ENCODE results near the gene CNPY3.

GRCh38 chr6:42901538-42901957 lies 27.7 kb upstream of the CNPY3 start:
- TF ChIP-seq POLR2A (IDR thresholded peaks at IDR 0.05; ENCODE audit: low read length) = no peak
- peak; percentile 87 for TF ChIP-seq CTCF (IDR thresholded peaks at IDR 0.05)
- TF ChIP-seq, protein P1, sequence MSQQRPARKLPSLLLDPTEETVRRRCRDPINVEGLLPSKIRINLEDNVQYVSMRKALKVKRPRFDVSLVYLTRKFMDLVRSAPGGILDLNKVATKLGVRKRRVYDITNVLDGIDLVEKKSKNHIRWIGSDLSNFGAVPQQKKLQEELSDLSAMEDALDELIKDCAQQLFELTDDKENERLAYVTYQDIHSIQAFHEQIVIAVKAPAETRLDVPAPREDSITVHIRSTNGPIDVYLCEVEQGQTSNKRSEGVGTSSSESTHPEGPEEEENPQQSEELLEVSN (IDR thresholded peaks at IDR 0.05; ENCODE audit: borderline replicate concordance, low read depth) = no peak
- TF ChIP-seq BHLHE40 (IDR thresholded peaks at IDR 0.05; ENCODE audit: low read depth, low read length) = no peak
- TF ChIP-seq PHF8 (IDR thresholded peaks at IDR 0.05; ENCODE audit: borderline replicate concordance, low read depth) = no peak
- TF ChIP-seq RAD21 (conservative IDR thresholded peaks at IDR 0.05 in 1 of 2, IDR thresholded peaks at IDR 0.05 in 1 of 2) = peak; percentile 89 to 94
- no peak for TF ChIP-seq MYC (IDR thresholded peaks at IDR 0.05; ENCODE audit: borderline replicate concordance, low read length)
- no peak for TF ChIP-seq KDM1A (IDR thresholded peaks at IDR 0.05; ENCODE audit: low read depth)
- no peak for TF ChIP-seq POLR2AphosphoS2 (conservative IDR thresholded peaks at IDR 0.05; ENCODE audit: low read length)
- TF ChIP-seq RNF2 (IDR thresholded peaks at IDR 0.05; ENCODE audit: borderline replicate concordance, low read depth) = no peak
